Measurements from ENCODE around the gene ADGRA3.

ADGRA3 gene, protein sequence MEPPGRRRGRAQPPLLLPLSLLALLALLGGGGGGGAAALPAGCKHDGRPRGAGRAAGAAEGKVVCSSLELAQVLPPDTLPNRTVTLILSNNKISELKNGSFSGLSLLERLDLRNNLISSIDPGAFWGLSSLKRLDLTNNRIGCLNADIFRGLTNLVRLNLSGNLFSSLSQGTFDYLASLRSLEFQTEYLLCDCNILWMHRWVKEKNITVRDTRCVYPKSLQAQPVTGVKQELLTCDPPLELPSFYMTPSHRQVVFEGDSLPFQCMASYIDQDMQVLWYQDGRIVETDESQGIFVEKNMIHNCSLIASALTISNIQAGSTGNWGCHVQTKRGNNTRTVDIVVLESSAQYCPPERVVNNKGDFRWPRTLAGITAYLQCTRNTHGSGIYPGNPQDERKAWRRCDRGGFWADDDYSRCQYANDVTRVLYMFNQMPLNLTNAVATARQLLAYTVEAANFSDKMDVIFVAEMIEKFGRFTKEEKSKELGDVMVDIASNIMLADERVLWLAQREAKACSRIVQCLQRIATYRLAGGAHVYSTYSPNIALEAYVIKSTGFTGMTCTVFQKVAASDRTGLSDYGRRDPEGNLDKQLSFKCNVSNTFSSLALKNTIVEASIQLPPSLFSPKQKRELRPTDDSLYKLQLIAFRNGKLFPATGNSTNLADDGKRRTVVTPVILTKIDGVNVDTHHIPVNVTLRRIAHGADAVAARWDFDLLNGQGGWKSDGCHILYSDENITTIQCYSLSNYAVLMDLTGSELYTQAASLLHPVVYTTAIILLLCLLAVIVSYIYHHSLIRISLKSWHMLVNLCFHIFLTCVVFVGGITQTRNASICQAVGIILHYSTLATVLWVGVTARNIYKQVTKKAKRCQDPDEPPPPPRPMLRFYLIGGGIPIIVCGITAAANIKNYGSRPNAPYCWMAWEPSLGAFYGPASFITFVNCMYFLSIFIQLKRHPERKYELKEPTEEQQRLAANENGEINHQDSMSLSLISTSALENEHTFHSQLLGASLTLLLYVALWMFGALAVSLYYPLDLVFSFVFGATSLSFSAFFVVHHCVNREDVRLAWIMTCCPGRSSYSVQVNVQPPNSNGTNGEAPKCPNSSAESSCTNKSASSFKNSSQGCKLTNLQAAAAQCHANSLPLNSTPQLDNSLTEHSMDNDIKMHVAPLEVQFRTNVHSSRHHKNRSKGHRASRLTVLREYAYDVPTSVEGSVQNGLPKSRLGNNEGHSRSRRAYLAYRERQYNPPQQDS (N-terminal part only)

DNA sequence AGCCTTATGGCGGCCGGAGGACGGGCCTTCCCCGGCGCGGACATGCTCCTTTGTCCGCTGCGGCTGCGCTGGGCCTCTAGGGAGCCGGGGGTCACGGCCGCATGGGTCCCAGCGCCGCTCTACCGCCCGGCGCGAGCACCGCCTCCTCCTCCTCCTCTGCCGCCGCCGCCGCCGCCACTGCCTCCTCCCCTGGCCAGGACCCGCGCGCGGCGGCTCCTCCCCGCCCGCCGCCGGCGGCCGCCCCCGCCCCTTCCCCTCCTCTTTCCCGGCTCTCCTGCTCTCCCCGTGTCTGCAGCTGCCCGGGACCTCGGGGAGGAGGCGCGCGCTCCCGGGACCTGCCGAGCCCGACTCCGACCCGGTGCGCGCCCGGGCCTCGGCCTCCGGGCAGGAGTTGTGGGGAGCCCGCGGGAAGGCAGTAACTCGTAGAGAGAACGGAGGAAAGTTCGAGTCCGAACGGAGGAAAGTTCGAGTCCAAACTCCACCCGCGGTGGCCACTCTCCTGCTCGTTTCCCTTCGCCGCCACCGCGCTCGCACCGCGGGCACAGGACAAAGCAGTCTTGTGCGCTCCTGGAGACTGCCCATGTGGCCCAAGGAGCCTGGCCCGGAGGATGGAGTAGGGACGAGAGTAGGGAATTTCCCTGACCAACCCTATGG, at the start of gene ADGRA3:
Gene ADGRA3 (minus strand): TSS at position 179 of the 654 bp plus-strand sequence. CDS start 282 bp downstream, outside the sequence.
- no peaks in the 10 kb centered on the region for H3K27me3 ChIP-seq (ENCODE audit: insufficient read depth, low read length)
- H3K4me1 ChIP-seq (ENCODE audit: control insufficient read depth, insufficient read depth, low read length, unreplicated experiment): peaks cover 4% of the 10 kb centered on the region
- peaks cover 10% of the 10 kb centered on the region for H3K79me2 ChIP-seq (ENCODE audit: control insufficient read depth, insufficient read depth, low read length, unreplicated experiment)
- peak within 1 kb of the TSS; percentile 96 for H2AFZ ChIP-seq (ENCODE audit: low read length, unreplicated experiment)
- H3K36me3 ChIP-seq (ENCODE audit: insufficient read depth, low read length): no peaks in the 10 kb centered on the region
- H3K27ac ChIP-seq (ENCODE audit: low read depth, low read length): peak within 1 kb of the TSS; percentile 48
- peak within 1 kb of the TSS; percentile 86 for H3K4me3 ChIP-seq (ENCODE audit: low read depth, low read length)

DNA sequence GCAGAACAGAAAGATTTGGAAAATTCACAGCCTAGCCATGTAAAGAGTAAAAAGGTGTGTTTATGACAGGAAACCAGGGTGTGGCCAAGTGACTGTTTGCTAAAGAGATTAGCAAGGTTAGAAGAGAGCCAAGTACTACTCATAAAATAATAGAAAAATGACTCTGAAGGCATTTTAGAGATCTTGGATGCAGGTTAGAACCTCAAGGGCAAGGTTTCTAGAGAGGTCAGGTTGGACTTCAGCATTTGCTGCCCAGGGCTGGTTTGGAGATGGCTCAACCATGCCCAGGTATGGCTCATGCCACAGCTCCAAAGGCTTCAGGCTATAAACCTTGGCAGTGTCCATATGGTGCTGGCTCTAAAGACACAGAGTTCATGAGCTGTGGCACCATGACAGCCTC, 40.6 kb upstream of the ADGRA3 start:
- Histone ChIP-seq H3K4me1 (ENCODE audit: control insufficient read depth, insufficient read depth, low read length, unreplicated experiment) (no peaks in the 10 kb centered on the region), H3K27me3 (ENCODE audit: insufficient read depth, low read length) (peaks cover 40% of the 10 kb centered on the region), H3K36me3 (ENCODE audit: insufficient read depth, low read length) (no peaks in the 10 kb centered on the region), H3K4me3 (ENCODE audit: low read depth, low read length) (no peak overlapping the region), H3K27ac (ENCODE audit: low read depth, low read length) (no peak overlapping the region), H2AFZ (ENCODE audit: low read length, unreplicated experiment) (no peak overlapping the region), H3K79me2 (ENCODE audit: control insufficient read depth, insufficient read depth, low read length, unreplicated experiment) (no peaks in the 10 kb centered on the region)

DNA sequence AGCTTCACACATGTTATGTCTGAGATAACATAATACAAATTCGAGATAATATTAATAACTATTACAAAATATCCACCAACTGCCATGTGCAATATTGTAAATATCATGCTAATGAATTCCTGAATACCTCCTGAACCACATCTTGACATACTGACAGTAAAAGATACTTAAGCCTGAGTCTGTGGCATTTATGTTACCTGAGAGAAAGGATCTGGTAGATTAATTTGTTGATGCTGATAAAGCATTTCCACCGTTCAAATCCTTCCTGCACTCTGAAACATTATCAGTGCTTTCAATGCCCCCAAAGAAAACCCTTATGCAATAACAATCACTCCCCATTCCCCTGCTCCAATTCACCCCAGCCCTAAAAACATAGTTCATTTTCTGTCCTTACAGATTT, 38.8 kb upstream of the ADGRA3 start:
- Histone ChIP-seq H3K4me1 (ENCODE audit: control insufficient read depth, insufficient read depth, low read length, unreplicated experiment) (no peaks in the 10 kb centered on the region), H2AFZ (ENCODE audit: low read length, unreplicated experiment) (no peak overlapping the region), H3K27me3 (ENCODE audit: insufficient read depth, low read length) (peaks cover 28% of the 10 kb centered on the region), H3K36me3 (ENCODE audit: insufficient read depth, low read length) (no peaks in the 10 kb centered on the region), H3K27ac (ENCODE audit: low read depth, low read length) (no peak overlapping the region), H3K79me2 (ENCODE audit: control insufficient read depth, insufficient read depth, low read length, unreplicated experiment) (no peaks in the 10 kb centered on the region), H3K4me3 (ENCODE audit: low read depth, low read length) (no peak overlapping the region)

DNA sequence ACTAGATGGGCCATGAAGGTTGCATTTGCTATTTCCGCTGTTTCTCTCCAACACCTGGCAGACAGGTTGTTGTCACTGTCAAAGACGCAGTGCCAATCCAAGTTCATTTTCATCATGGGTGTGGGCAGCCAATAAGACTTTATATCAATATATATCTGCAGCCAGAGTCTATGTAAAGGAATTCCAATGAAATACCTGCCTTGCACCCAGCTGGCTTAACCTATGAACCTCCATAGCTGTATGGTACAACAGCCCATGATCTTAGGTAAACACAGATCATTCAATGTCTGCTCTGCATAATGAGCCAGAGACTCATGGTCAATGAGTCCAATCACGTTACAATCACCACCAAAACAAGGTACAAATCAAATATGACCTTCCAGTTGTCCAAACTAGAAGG, 37.7 kb upstream of the ADGRA3 start:
- no peaks in the 10 kb centered on the region for H3K79me2 ChIP-seq (ENCODE audit: control insufficient read depth, insufficient read depth, low read length, unreplicated experiment)
- no peaks in the 10 kb centered on the region for H3K4me1 ChIP-seq (ENCODE audit: control insufficient read depth, insufficient read depth, low read length, unreplicated experiment)
- H3K27me3 ChIP-seq (ENCODE audit: insufficient read depth, low read length): peaks cover 20% of the 10 kb centered on the region
- no peaks in the 10 kb centered on the region for H3K36me3 ChIP-seq (ENCODE audit: insufficient read depth, low read length)
- H3K27ac ChIP-seq (ENCODE audit: low read depth, low read length): no peak overlapping the region
- no peak overlapping the region for H2AFZ ChIP-seq (ENCODE audit: low read length, unreplicated experiment)
- H3K4me3 ChIP-seq (ENCODE audit: low read depth, low read length): no peak overlapping the region

DNA sequence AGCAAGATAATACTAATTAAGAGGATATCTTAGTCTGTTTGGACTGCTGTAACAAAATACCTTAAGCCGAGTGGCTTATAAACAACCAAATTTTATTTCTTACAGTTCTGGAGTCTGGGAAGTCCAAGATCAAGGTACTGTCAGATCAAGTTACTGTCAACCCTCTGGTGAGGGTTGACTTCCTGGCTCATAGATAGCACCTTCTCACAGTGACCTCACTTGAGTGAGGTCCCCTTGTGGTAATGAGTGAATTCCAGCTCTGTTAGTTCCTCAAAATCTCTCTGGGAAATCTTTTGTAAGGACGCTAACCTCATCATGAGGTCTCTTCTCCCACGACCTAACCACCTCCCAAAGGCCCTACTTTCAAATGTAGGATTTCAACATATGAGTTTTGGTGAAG, 36.9 kb upstream of the ADGRA3 start:
- Histone ChIP-seq H3K79me2 (ENCODE audit: control insufficient read depth, insufficient read depth, low read length, unreplicated experiment) (no peaks in the 10 kb centered on the region), H3K4me3 (ENCODE audit: low read depth, low read length) (no peak overlapping the region), H3K4me1 (ENCODE audit: control insufficient read depth, insufficient read depth, low read length, unreplicated experiment) (no peaks in the 10 kb centered on the region), H3K27ac (ENCODE audit: low read depth, low read length) (no peak overlapping the region), H3K27me3 (ENCODE audit: insufficient read depth, low read length) (peaks cover 20% of the 10 kb centered on the region), H2AFZ (ENCODE audit: low read length, unreplicated experiment) (no peak overlapping the region), H3K36me3 (ENCODE audit: insufficient read depth, low read length) (no peaks in the 10 kb centered on the region)

DNA sequence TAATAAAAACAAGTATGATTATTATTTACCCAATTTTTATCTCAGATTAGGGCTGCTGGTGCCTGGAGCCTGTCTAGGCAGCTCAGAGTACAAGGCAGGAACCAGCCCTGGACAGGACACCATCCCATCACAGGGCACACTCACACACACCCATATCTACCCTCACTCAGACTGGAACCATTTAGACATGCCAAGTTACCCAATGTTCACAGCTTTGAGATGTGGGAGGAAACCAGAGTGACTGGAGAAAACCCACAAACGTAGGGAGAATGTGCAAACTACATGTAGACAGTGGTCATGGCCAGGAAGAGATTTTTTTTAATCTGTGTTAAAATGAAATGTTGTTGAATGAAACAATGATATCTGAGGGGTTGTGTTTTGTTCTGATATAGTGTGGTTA, 35.7 kb upstream of the ADGRA3 start:
- no peaks in the 10 kb centered on the region for H3K36me3 ChIP-seq (ENCODE audit: insufficient read depth, low read length)

DNA sequence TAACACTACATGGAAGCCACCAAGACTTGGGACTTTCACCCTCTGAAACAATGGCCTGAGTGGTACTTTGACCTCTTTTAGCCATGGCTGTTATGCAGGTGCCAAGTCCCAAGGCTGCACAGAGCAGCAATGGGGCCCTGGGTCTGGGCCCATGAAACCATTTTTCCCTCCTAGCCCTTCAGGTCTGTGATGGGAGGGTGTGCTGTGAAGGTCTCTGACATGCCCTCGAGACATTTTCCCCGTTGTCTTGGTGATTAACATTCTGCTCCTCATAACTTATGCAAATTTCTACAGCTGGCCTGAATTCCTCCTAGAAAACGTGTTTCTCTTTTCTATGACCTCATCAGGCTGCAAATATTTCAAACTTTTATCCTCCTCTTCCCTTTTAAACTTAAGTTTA, 30.4 kb upstream of the ADGRA3 start:
- Histone ChIP-seq H3K36me3 (ENCODE audit: insufficient read depth, low read length) (no peaks in the 10 kb centered on the region), H3K27ac (ENCODE audit: low read depth, low read length) (no peak overlapping the region), H3K79me2 (ENCODE audit: control insufficient read depth, insufficient read depth, low read length, unreplicated experiment) (no peaks in the 10 kb centered on the region), H3K4me1 (ENCODE audit: control insufficient read depth, insufficient read depth, low read length, unreplicated experiment) (no peaks in the 10 kb centered on the region), H3K27me3 (ENCODE audit: insufficient read depth, low read length) (peaks cover 3% of the 10 kb centered on the region; the same call in 1 of the 2 replicates), H3K4me3 (ENCODE audit: low read depth, low read length) (no peak overlapping the region), H2AFZ (ENCODE audit: low read length, unreplicated experiment) (no peak overlapping the region)

More for the DNA sequence above, 35.7 kb upstream of the ADGRA3 start:
- no peak overlapping the region for H3K4me3 ChIP-seq (ENCODE audit: low read depth, low read length)
- peaks cover 16% of the 10 kb centered on the region for H3K27me3 ChIP-seq (ENCODE audit: insufficient read depth, low read length)
- H2AFZ ChIP-seq (ENCODE audit: low read length, unreplicated experiment): no peak overlapping the region
- H3K4me1 ChIP-seq (ENCODE audit: control insufficient read depth, insufficient read depth, low read length, unreplicated experiment): no peaks in the 10 kb centered on the region
- no peaks in the 10 kb centered on the region for H3K79me2 ChIP-seq (ENCODE audit: control insufficient read depth, insufficient read depth, low read length, unreplicated experiment)
- H3K27ac ChIP-seq (ENCODE audit: low read depth, low read length): no peak overlapping the region

DNA sequence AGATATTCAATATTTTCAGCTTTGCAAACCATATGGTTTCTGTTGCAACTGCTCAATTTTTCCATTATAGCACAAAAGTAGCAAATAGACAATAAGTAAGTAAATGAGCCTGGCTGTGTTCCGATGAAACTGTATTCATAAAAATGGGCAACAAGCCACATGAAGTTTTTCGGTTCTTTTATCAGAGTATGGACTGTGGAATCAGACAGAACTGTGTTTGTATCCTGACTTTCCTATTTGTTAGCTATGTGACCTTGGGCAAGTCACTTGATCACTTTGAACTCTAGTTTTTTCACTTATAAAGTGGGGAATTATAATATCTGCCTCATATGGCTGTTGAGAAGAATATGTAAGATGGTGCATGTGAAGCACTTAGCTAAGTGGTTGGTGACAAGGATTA, 23.4 kb upstream of the ADGRA3 start:
- H3K36me3 ChIP-seq (ENCODE audit: insufficient read depth, low read length): no peaks in the 10 kb centered on the region
- no peak overlapping the region for H3K27ac ChIP-seq (ENCODE audit: low read depth, low read length)
- H3K79me2 ChIP-seq (ENCODE audit: control insufficient read depth, insufficient read depth, low read length, unreplicated experiment): no peaks in the 10 kb centered on the region
- H3K27me3 ChIP-seq (ENCODE audit: insufficient read depth, low read length): peaks cover 36% of the 10 kb centered on the region
- H3K4me1 ChIP-seq (ENCODE audit: control insufficient read depth, insufficient read depth, low read length, unreplicated experiment): no peaks in the 10 kb centered on the region
- H2AFZ ChIP-seq (ENCODE audit: low read length, unreplicated experiment): no peak overlapping the region
- H3K4me3 ChIP-seq (ENCODE audit: low read depth, low read length): no peak overlapping the region

DNA sequence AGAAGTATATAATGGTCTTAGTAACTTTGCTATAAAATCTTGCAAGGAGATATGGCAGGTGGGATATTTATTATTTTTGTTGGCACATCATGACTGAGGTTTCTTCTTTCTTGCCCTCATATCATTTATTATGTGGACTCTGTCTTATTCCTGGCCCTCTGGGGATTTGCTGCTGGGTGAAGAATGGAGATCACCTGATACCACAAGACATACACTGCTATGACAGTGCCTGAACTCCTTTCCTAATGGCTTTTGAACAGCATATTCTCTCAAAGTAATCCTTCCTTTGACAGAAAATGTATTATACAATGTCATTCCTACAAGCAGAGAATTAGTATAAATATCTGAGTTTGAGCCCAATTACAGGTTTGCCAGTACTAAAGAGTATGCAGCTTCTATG, 22.0 kb upstream of the ADGRA3 start:
- H3K4me3 ChIP-seq (ENCODE audit: low read depth, low read length): no peak overlapping the region
- H3K27me3 ChIP-seq (ENCODE audit: insufficient read depth, low read length): peaks cover 36% of the 10 kb centered on the region
- H3K79me2 ChIP-seq (ENCODE audit: control insufficient read depth, insufficient read depth, low read length, unreplicated experiment): no peaks in the 10 kb centered on the region
- H2AFZ ChIP-seq (ENCODE audit: low read length, unreplicated experiment): no peak overlapping the region
- no peaks in the 10 kb centered on the region for H3K36me3 ChIP-seq (ENCODE audit: insufficient read depth, low read length)
- no peaks in the 10 kb centered on the region for H3K4me1 ChIP-seq (ENCODE audit: control insufficient read depth, insufficient read depth, low read length, unreplicated experiment)
- H3K27ac ChIP-seq (ENCODE audit: low read depth, low read length): no peak overlapping the region

DNA sequence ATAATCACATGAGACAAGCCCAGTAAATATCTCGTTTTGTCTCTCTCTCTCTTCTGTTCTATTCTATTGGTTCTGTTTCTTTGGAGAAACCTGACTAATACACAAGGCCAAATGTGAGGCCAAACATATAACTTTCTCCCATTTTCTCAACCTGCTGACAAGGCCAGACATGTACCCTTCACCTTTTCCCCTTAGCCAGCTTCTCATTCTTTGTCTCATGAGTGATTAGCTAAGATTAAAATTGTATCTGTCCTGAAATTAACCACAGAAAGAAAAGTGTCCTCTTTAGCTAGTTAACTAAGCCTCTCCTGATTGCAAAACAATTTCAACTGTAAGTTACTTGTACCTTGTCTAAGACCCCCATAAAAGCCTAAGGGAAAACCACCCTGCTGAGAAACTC, 18.5 kb upstream of the ADGRA3 start:
- H3K4me3 ChIP-seq (ENCODE audit: low read depth, low read length): no peak overlapping the region
- H3K4me1 ChIP-seq (ENCODE audit: control insufficient read depth, insufficient read depth, low read length, unreplicated experiment): no peaks in the 10 kb centered on the region
- H3K27ac ChIP-seq (ENCODE audit: low read depth, low read length): no peak overlapping the region
- H3K36me3 ChIP-seq (ENCODE audit: insufficient read depth, low read length): no peaks in the 10 kb centered on the region
- H3K79me2 ChIP-seq (ENCODE audit: control insufficient read depth, insufficient read depth, low read length, unreplicated experiment): no peaks in the 10 kb centered on the region
- peaks cover 33% of the 10 kb centered on the region for H3K27me3 ChIP-seq (ENCODE audit: insufficient read depth, low read length)
- no peak overlapping the region for H2AFZ ChIP-seq (ENCODE audit: low read length, unreplicated experiment)

All from ACC112 (cell line).